ENCODE measurements around the gene LY6G6F. TPM values are rescaled to one million over a fixed set of nuclear protein-coding genes. Genes with fewer than 3 reads are reported as not detected.

LY6G6F gene
- polyA plus RNA-seq, 3 donors, result 0.51 TPM; not detected in 2

DNA sequence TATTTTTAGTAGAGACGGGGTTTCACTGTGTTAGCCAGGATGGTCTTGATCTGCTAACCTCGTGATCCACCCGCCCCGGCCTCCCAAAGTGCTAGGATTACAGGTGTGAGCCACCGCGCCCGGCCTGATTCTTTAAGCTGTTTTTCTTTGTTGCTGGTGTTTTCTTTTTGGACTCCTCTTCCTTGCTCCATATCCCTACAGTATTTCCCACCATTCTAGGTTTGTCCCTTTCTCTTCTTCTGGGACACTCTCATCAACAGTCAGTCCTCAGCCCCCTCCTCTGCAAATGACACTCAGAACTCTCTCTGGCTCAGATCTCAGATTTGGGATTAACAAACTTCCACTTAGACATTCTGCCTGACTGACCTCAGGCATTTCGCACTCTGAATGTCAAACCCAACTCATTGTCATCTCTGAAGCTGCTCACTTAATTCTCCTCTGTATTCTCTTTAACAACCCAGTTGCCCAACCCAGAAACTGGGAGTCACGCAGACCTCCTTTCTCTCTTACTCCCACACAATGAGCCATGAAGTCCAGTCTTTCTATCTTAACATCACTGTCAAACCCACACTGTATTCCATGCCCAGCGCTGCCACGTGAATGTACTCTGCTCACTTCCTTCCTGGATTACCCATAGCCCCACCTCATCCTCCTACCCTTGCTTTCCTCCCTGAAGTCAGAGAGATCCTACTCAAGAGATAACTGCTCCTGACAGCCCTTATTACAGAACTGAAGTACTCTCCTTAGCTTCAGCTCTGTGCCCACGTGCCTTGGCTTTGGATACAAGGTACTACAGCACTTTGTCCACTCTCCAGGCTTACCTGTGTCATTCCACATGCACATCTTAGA, 19.1 kb downstream of the LY6G6F start:
- intact Hi-C loops (cut with micrococcal nuclease), result loop anchor here (2.0 to 10.0 kb wide), 4 partner anchors 23 to 109 kb away; partner anchors contain the start of genes ABHD16A (in 1 of the 2) and LY6G5C (in 1 of the 2)
- H3K4me3 Mint-ChIP-seq, result peak overlapping the region; percentile 11 to 35
- Histone ChIP-seq H2AFZ (ENCODE audit: insufficient read depth, low read depth, low read length, poor library complexity, severe bottlenecking) (no peak overlapping the region), H4K20me1 (ENCODE audit: insufficient read depth, low read length) (peaks cover 7% of the 10 kb centered on the region), H3K4me3 (replicated peaks in 1 of 3; ENCODE audit: low read depth in 2 of 3, low read length in 3 of 3) (peak overlapping the region in 1 of 3 experiments; percentile 87), H3K9me3 (replicated peaks in 1 of 2; ENCODE audit: control insufficient read depth in 1 of 2, insufficient read depth in 1 of 2, low read length in 2 of 2) (no peaks in the 10 kb centered on the region), H3K27ac (ENCODE audit: low read depth in 1 of 2, low read length in 2 of 2) (peak overlapping the region in 1 of 2 donors; percentile 96), H3K36me3 (replicated peaks in 1 of 2; ENCODE audit: control insufficient read depth in 1 of 2, insufficient read depth in 2 of 2, low read length in 2 of 2) (peaks cover 4 to 6% of the 10 kb centered on the region in 2 donors), H3K4me1 (ENCODE audit: control insufficient read depth in 1 of 2, insufficient read depth in 2 of 2, low read length in 2 of 2) (peaks cover 48 to 53% of the 10 kb centered on the region in 2 donors), H3K79me2 (ENCODE audit: insufficient read depth, low read length) (peaks cover 24% of the 10 kb centered on the region), H3K27me3 (ENCODE audit: control insufficient read depth in 2 of 2, insufficient read depth in 2 of 2, low read length in 2 of 2) (no peaks in the 10 kb centered on the region), H3K9ac (ENCODE audit: insufficient read depth, low read length, poor library complexity, severe bottlenecking) (peak overlapping the region; percentile 5), H3K4me2 (replicated peaks; ENCODE audit: extremely low read depth, low read length, poor library complexity, severe bottlenecking) (peak overlapping the region; percentile 17)
- peaks cover 5 to 18% (median 13%) of the 10 kb centered on the region in 3 donors for H3K27me3 Mint-ChIP-seq (ENCODE audit: low read depth in 3 of 3)
- H3K27ac Mint-ChIP-seq, result peak overlapping the region; percentile 76 to 99 (median 98)
- H3K4me1 Mint-ChIP-seq, result peaks cover 55% of the 10 kb centered on the region
- WGBS (ENCODE audit: insufficient coverage), result 63% methylated on average over 9 of the region's 12 CpGs
- TF ChIP-seq, protein P1, sequence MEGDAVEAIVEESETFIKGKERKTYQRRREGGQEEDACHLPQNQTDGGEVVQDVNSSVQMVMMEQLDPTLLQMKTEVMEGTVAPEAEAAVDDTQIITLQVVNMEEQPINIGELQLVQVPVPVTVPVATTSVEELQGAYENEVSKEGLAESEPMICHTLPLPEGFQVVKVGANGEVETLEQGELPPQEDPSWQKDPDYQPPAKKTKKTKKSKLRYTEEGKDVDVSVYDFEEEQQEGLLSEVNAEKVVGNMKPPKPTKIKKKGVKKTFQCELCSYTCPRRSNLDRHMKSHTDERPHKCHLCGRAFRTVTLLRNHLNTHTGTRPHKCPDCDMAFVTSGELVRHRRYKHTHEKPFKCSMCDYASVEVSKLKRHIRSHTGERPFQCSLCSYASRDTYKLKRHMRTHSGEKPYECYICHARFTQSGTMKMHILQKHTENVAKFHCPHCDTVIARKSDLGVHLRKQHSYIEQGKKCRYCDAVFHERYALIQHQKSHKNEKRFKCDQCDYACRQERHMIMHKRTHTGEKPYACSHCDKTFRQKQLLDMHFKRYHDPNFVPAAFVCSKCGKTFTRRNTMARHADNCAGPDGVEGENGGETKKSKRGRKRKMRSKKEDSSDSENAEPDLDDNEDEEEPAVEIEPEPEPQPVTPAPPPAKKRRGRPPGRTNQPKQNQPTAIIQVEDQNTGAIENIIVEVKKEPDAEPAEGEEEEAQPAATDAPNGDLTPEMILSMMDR (IDR thresholded peaks at IDR 0.05), result no peak
- peaks cover 0 to 4% (median 0%) of the 10 kb centered on the region in 7 donors for H3K9me3 Mint-ChIP-seq
- peak; percentile 28 to 48 (median 36) for DNase-seq
- H3K36me3 Mint-ChIP-seq, result peaks cover 33 to 36% of the 10 kb centered on the region in 2 donors

DNA sequence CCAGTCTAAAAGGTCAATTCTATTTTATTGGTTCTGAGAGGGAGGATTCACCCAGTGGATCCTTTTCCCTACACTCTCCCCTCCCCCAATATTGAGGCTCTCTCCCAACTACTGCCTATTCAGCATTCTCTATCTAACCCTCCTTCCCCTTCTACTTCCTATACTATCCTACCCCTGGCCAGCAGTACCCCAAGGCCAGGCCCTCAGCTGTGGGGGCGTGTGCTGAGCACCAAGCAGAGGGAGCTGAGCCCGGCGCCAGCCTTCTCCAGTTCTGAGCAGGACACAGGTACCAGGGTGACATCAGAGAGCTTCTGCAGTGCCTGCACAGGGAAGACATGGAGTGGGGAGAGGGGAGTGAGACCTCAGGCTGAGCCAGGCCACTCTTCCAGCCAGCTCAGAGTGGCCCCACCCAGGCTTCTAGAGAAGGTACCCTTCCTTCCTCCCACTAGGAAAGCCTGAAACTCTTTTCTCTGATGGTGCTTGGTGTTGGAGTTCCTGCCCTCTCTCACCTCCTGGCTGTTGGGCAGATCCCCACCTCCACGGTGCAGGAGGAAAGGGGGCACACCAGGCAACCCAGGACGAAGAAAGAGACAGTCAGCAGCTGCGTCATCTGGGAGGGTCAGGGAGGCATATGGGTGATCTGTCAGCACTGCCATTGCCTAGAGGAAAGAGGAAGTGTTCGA, 20.5 kb downstream of the LY6G6F start:
- peak overlapping the region; percentile 71 for H3K9ac ChIP-seq (ENCODE audit: insufficient read depth, low read length, poor library complexity, severe bottlenecking)

More for the DNA sequence above, 20.5 kb downstream of the LY6G6F start:
- H3K27me3 Mint-ChIP-seq (ENCODE audit: low read depth in 3 of 3), result peaks cover 4 to 11% (median 10%) of the 10 kb centered on the region in 3 donors
- peaks cover 66% of the 10 kb centered on the region for H3K4me1 Mint-ChIP-seq
- no peaks in the 10 kb centered on the region for H3K27me3 ChIP-seq (ENCODE audit: control insufficient read depth in 2 of 2, insufficient read depth in 2 of 2, low read length in 2 of 2)
- peak overlapping the region; percentile 68 to 70 for H3K4me3 Mint-ChIP-seq
- peaks cover 36% of the 10 kb centered on the region for H3K79me2 ChIP-seq (ENCODE audit: insufficient read depth, low read length)
- H3K4me2 ChIP-seq (replicated peaks; ENCODE audit: extremely low read depth, low read length, poor library complexity, severe bottlenecking), result peak overlapping the region; percentile 92
- H3K9me3 Mint-ChIP-seq, result peaks cover 0 to 4% (median 0%) of the 10 kb centered on the region in 7 donors
- peak overlapping the region; percentile 96 to 99 (median 98) for H3K27ac Mint-ChIP-seq
- peaks cover 48 to 49% of the 10 kb centered on the region in 2 donors for H3K36me3 Mint-ChIP-seq
- peak; percentile 87 to 94 (median 93) for DNase-seq
- peak overlapping the region in 1 of 3 experiments; percentile 87 for H3K4me3 ChIP-seq (replicated peaks in 1 of 3; ENCODE audit: low read depth in 2 of 3, low read length in 3 of 3)
- H3K9me3 ChIP-seq (replicated peaks in 1 of 2; ENCODE audit: control insufficient read depth in 1 of 2, insufficient read depth in 1 of 2, low read length in 2 of 2), result no peaks in the 10 kb centered on the region
- H2AFZ ChIP-seq (ENCODE audit: insufficient read depth, low read depth, low read length, poor library complexity, severe bottlenecking), result peak overlapping the region; percentile 60
- H3K27ac ChIP-seq (ENCODE audit: low read depth in 1 of 2, low read length in 2 of 2), result peak overlapping the region; percentile 94 to 96
- TF ChIP-seq, protein P1 (IDR thresholded peaks at IDR 0.05), result no peak
- H4K20me1 ChIP-seq (ENCODE audit: insufficient read depth, low read length), result peaks cover 21% of the 10 kb centered on the region
- intact Hi-C loops (cut with micrococcal nuclease), result loop anchor here (2.0 to 10.0 kb wide), 4 partner anchors 24 to 108 kb away; partner anchors contain the start of genes ABHD16A (in 1 of the 2) and LY6G5C (in 1 of the 2)
- WGBS (ENCODE audit: insufficient coverage), result 62% methylated on average over 4 of the region's 7 CpGs
- peaks cover 18% of the 10 kb centered on the region in 2 donors for H3K36me3 ChIP-seq (replicated peaks in 1 of 2; ENCODE audit: control insufficient read depth in 1 of 2, insufficient read depth in 2 of 2, low read length in 2 of 2)
- H3K4me1 ChIP-seq (ENCODE audit: control insufficient read depth in 1 of 2, insufficient read depth in 2 of 2, low read length in 2 of 2), result peaks cover 55 to 68% of the 10 kb centered on the region in 2 donors
